Measurements from ENCODE around the gene TAOK1.

DNA sequence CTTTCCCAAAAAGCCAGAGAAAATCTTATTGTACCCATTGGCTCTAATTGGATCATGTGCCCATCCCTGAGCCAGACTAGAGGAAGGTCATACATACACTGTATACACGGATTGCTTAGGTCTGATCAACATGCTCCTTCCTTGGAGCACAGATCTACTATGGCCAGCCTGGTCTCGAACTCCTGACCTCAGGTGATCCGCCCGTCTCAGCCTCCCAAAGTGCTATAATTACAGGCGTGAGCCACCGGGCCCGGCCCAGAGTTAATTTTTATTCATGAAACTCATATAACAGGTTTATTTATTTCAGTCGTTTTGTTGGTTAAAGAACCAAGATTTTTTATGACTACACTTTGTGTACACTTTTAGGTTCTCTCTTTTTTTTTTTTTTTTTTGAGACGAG lies 1.2 kb upstream of the TAOK1 start:
- TF ChIP-seq, protein P1, sequence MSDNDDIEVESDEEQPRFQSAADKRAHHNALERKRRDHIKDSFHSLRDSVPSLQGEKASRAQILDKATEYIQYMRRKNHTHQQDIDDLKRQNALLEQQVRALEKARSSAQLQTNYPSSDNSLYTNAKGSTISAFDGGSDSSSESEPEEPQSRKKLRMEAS (IDR thresholded peaks at IDR 0.05) = no peak
- TF ChIP-seq, protein P2, sequence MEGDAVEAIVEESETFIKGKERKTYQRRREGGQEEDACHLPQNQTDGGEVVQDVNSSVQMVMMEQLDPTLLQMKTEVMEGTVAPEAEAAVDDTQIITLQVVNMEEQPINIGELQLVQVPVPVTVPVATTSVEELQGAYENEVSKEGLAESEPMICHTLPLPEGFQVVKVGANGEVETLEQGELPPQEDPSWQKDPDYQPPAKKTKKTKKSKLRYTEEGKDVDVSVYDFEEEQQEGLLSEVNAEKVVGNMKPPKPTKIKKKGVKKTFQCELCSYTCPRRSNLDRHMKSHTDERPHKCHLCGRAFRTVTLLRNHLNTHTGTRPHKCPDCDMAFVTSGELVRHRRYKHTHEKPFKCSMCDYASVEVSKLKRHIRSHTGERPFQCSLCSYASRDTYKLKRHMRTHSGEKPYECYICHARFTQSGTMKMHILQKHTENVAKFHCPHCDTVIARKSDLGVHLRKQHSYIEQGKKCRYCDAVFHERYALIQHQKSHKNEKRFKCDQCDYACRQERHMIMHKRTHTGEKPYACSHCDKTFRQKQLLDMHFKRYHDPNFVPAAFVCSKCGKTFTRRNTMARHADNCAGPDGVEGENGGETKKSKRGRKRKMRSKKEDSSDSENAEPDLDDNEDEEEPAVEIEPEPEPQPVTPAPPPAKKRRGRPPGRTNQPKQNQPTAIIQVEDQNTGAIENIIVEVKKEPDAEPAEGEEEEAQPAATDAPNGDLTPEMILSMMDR (CRISPR knock-in tag; IDR thresholded peaks at IDR 0.05) = no peak
- TF ChIP-seq PCBP2 (optimal IDR thresholded peaks at IDR 0.05; ENCODE audit: low read depth, low read length, poor library complexity, severe bottlenecking) (no peak), GABPA (IDR thresholded peaks at IDR 0.05; ENCODE audit: low read depth, low read length) (no peak), GABPA (CRISPR knock-in tag; IDR thresholded peaks at IDR 0.05; ENCODE audit: low read depth) (no peak), ARNT (IDR thresholded peaks at IDR 0.05) (no peak), AGO1 (IDR thresholded peaks at IDR 0.05; ENCODE audit: low read depth, low read length, poor library complexity, severe bottlenecking) (no peak), ZNF274 (CRISPR knock-in tag; IDR thresholded peaks at IDR 0.05) (no peak), CREB1 (IDR thresholded peaks at IDR 0.05) (no peak), CREB1 (CRISPR knock-in tag; IDR thresholded peaks at IDR 0.05) (no peak), ZNF225 (CRISPR knock-in tag; IDR thresholded peaks at IDR 0.05) (no peak)
- TF ChIP-seq, protein P3, sequence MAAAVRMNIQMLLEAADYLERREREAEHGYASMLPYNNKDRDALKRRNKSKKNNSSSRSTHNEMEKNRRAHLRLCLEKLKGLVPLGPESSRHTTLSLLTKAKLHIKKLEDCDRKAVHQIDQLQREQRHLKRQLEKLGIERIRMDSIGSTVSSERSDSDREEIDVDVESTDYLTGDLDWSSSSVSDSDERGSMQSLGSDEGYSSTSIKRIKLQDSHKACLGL (CRISPR knock-in tag; IDR thresholded peaks at IDR 0.05) = no peak
- TF ChIP-seq, protein P4, sequence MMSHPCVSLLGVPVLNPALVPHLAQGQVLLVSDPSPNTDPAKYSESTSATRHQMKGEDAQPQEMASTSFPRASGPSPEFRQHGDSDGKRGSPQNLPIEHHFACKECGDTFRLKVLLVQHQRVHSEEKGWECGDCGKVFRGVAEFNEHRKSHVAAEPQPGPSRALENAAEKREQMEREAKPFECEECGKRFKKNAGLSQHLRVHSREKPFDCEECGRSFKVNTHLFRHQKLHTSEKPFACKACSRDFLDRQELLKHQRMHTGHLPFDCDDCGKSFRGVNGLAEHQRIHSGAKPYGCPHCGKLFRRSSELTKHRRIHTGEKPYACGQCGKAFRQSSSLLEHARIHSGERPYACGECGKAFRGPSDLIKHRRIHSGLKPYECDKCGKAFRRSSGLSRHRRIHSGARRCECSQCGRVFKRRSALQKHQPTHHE (CRISPR knock-in tag; IDR thresholded peaks at IDR 0.05; ENCODE audit: borderline replicate concordance) = no peak
- TF ChIP-seq, protein P5, sequence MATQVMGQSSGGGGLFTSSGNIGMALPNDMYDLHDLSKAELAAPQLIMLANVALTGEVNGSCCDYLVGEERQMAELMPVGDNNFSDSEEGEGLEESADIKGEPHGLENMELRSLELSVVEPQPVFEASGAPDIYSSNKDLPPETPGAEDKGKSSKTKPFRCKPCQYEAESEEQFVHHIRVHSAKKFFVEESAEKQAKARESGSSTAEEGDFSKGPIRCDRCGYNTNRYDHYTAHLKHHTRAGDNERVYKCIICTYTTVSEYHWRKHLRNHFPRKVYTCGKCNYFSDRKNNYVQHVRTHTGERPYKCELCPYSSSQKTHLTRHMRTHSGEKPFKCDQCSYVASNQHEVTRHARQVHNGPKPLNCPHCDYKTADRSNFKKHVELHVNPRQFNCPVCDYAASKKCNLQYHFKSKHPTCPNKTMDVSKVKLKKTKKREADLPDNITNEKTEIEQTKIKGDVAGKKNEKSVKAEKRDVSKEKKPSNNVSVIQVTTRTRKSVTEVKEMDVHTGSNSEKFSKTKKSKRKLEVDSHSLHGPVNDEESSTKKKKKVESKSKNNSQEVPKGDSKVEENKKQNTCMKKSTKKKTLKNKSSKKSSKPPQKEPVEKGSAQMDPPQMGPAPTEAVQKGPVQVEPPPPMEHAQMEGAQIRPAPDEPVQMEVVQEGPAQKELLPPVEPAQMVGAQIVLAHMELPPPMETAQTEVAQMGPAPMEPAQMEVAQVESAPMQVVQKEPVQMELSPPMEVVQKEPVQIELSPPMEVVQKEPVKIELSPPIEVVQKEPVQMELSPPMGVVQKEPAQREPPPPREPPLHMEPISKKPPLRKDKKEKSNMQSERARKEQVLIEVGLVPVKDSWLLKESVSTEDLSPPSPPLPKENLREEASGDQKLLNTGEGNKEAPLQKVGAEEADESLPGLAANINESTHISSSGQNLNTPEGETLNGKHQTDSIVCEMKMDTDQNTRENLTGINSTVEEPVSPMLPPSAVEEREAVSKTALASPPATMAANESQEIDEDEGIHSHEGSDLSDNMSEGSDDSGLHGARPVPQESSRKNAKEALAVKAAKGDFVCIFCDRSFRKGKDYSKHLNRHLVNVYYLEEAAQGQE (IDR thresholded peaks at IDR 0.05; ENCODE audit: borderline replicate concordance in 1 of 2, low read depth in 1 of 2, low read length in 2 of 2) = no peak

Measured in HepG2 (cell line).